GM12874 (cell line): ENCODE measurements around the gene MVB12A.

Experiments used
- CTCF ChIP-seq: IDR thresholded peaks from 2 replicates; pipeline ENCODE4 v1.5.1; 2011; ENCODE audit warnings: low read depth, mild to moderate bottlenecking, control low read depth, low read length, moderate library complexity; ENCODE audit not compliant: insufficient read depth

MVB12A gene

GRCh38 chr19:17470068-17470841, 50.4 kb downstream of the MVB12A start, which contains the start of gene SLC27A1:
TSS of gene SLC27A1 (plus strand) at chr19:17470524. CDS start at chr19:17470541, 17 bp downstream.
- TF ChIP-seq CTCF = no peak

GRCh38 chr19:17471410-17472125, 51.7 kb downstream of the MVB12A start:
- no peak for TF ChIP-seq CTCF

GRCh38 chr19:17473041-17473440, 53.2 kb downstream of the MVB12A start:
- no peak for TF ChIP-seq CTCF
